HepG2 (cell line): ENCODE measurements around the gene ANKRD55. TPM values are rescaled to one million over a fixed set of nuclear protein-coding genes. Genes with fewer than 3 reads are reported as not detected.

Source experiments
- E2F2 ChIP-seq: sonication (generic); formaldehyde crosslinking; IDR thresholded peaks from 2 replicates; pipeline ENCODE4 v1.4.0; 2020; ENCODE audit warnings: missing genetic modification reagents, borderline replicate concordance
- FOXP4 ChIP-seq: sonication (generic); formaldehyde crosslinking; IDR thresholded peaks from 2 replicates; pipeline ENCODE4 v1.4.0; 2020; ENCODE audit warnings: missing genetic modification reagents
- HNRNPUL1 ChIP-seq: fragments of 200-400 bp; formaldehyde crosslinking; IDR thresholded peaks from 2 replicates; pipeline ENCODE4 v1.6.1; 2017; ENCODE audit warnings: low read depth, mild to moderate bottlenecking, low read length, moderate library complexity
- THAP8 ChIP-seq: sonication (generic); formaldehyde crosslinking; IDR thresholded peaks from 2 replicates; pipeline ENCODE4 v1.5.1; 2020; ENCODE audit warnings: missing genetic modification reagents, mild to moderate bottlenecking, borderline replicate concordance
- YY1 ChIP-seq: IDR thresholded peaks from 2 replicates; pipeline ENCODE4 v1.6.1; 2011; ENCODE audit warnings: low read length, low read depth, moderate library complexity, mild to moderate bottlenecking; ENCODE audit not compliant: insufficient read depth, insufficient replicate concordance
- ZEB1 ChIP-seq: IDR thresholded peaks from 2 replicates; pipeline ENCODE4 v1.6.1; 2012; ENCODE audit warnings: mild to moderate bottlenecking, low read depth, inconsistent platforms; ENCODE audit not compliant: insufficient replicate concordance
- ZNF451 ChIP-seq: sonication (generic); formaldehyde crosslinking; IDR thresholded peaks from 2 replicates; pipeline ENCODE4 v1.5.0; 2020; ENCODE audit warnings: mild to moderate bottlenecking, missing genetic modification reagents
- polyA plus RNA-seq, 8 experiments: library from polyadenylated mRNA; depleted of rRNA in 3 of 8; stranded (reverse) in 7 of 8; unstranded in 1 of 8; fragments of >200 nt; fragmentation: Illumina TruSeq in 4 of 8; extraction: Trizol in 4 of 8; gene quantifications; 2 replicates each; pipeline versions ENCODE4 v1.2.1 to v1.2.3, GENCODE V29; 2011 to 2016; ENCODE audit warnings: low read depth in 4 of 8, missing spikeins in 1 of 8, mixed read lengths in 1 of 8; ENCODE audit not compliant: insufficient read depth in 1 of 8
- total RNA-seq, 5 experiments: library from RNA; depleted of rRNA; stranded (reverse); fragments of >200 nt; fragmentation: Illumina TruSeq; extraction: Trizol; gene quantifications; 2 replicates each; pipeline ENCODE4 v1.2.3, GENCODE V29; 2016; ENCODE audit warnings: low read depth in 1 of 5

The ANKRD55 gene
- total and polyA plus RNA-seq, 2 of the 13 experiments (the other 11 are each of a cell fraction or from before 2014, with no cell fraction given): 0.11 to 0.28 TPM

GRCh38 chr5:56090793-56091460 lies 142.2 kb downstream of the ANKRD55 start (continued):
- peak; percentile 26; the same call in 1 of the 2 replicates for TF ChIP-seq FOXP4 (CRISPR knock-in tag)
- peak; percentile 16 for TF ChIP-seq YY1
- TF ChIP-seq ZEB1: no peak
- TF ChIP-seq E2F2: no peak
- TF ChIP-seq ZNF451: no peak
- no peak for TF ChIP-seq HNRNPUL1
- no peak for TF ChIP-seq THAP8
